HepG2 (cell line): ENCODE measurements around the gene PPP1R16B. TPM values are rescaled to one million over a fixed set of nuclear protein-coding genes. Genes with fewer than 3 reads are reported as not detected.

Source experiments
- ADNP ChIP-seq: sonication (generic); formaldehyde crosslinking; IDR thresholded peaks from 2 replicates; pipeline ENCODE4 v1.4.0; 2020; ENCODE audit warnings: missing genetic modification reagents
- KLF11 ChIP-seq: IDR thresholded peaks from 2 replicates; pipeline ENCODE4 v1.6.1; 2016; ENCODE audit warnings: missing compliant biosample characterization
- NBN ChIP-seq: fragments of 450-650 bp; conservative IDR thresholded peaks from 2 replicates; pipeline ENCODE4 v1.6.1; 2017
- RBFOX2 ChIP-seq: fragments of 200-400 bp; formaldehyde crosslinking; IDR thresholded peaks from 2 replicates; pipeline ENCODE4 v1.6.1; 2017; ENCODE audit warnings: low read depth, mild to moderate bottlenecking, low read length
- SMYD3 ChIP-seq: sonication (generic); formaldehyde crosslinking; IDR thresholded peaks from 2 replicates; pipeline ENCODE4 v1.8.1; 2023; ENCODE audit warnings: mild to moderate bottlenecking, missing genetic modification reagents
- SP2 ChIP-seq: sonication (generic); formaldehyde crosslinking; IDR thresholded peaks from 2 replicates; pipeline ENCODE4 v1.5.1; 2020; ENCODE audit warnings: mild to moderate bottlenecking, missing genetic modification reagents
- TBX2 ChIP-seq: sonication (generic); formaldehyde crosslinking; IDR thresholded peaks from 2 replicates; pipeline ENCODE4 v1.5.0; 2020; ENCODE audit warnings: missing genetic modification reagents, mild to moderate bottlenecking, borderline replicate concordance
- THAP11 ChIP-seq: IDR thresholded peaks from 2 replicates; pipeline ENCODE4 v1.6.1; 2016; ENCODE audit warnings: missing biosample characterization, missing genetic modification reagents
- U2AF2 ChIP-seq: fragments of 200-400 bp; formaldehyde crosslinking; IDR thresholded peaks from 2 replicates; pipeline ENCODE4 v1.6.1; 2017; ENCODE audit warnings: low read depth, mild to moderate bottlenecking, low read length
- ZBTB21 ChIP-seq: sonication (generic); formaldehyde crosslinking; IDR thresholded peaks from 2 replicates; pipeline ENCODE4 v1.4.0; 2020; ENCODE audit warnings: missing genetic modification reagents
- ZNF121 ChIP-seq: sonication (generic); formaldehyde crosslinking; IDR thresholded peaks from 2 replicates; pipeline ENCODE4 v1.5.0; 2020; ENCODE audit warnings: mild to moderate bottlenecking, missing genetic modification reagents
- ZNF234 ChIP-seq: sonication (generic); formaldehyde crosslinking; conservative IDR thresholded peaks from 2 replicates; pipeline ENCODE4 v1.5.1; 2020; ENCODE audit warnings: mild to moderate bottlenecking, missing genetic modification reagents
- polyA plus RNA-seq, 8 experiments: library from polyadenylated mRNA; depleted of rRNA in 3 of 8; stranded (reverse) in 7 of 8; unstranded in 1 of 8; fragments of >200 nt; fragmentation: Illumina TruSeq in 4 of 8; extraction: Trizol in 4 of 8; gene quantifications; 2 replicates each; pipeline versions ENCODE4 v1.2.1 to v1.2.3, GENCODE V29; 2011 to 2016; ENCODE audit warnings: low read depth in 4 of 8, missing spikeins in 1 of 8, mixed read lengths in 1 of 8; ENCODE audit not compliant: insufficient read depth in 1 of 8
- total RNA-seq, 5 experiments: library from RNA; depleted of rRNA; stranded (reverse); fragments of >200 nt; fragmentation: Illumina TruSeq; extraction: Trizol; gene quantifications; 2 replicates each; pipeline ENCODE4 v1.2.3, GENCODE V29; 2016; ENCODE audit warnings: low read depth in 1 of 5
- TF ChIP-seq, protein P1 (sequence below): sonication (generic); formaldehyde crosslinking; IDR thresholded peaks from 2 replicates; pipeline ENCODE4 v1.9.0; 2022; ENCODE audit warnings: missing genetic modification reagents, mild to moderate bottlenecking, borderline replicate concordance
- TF ChIP-seq, protein P2 (sequence below): sonication (generic); formaldehyde crosslinking; IDR thresholded peaks from 2 replicates; pipeline ENCODE4 v1.4.0; 2020; ENCODE audit warnings: mild to moderate bottlenecking, missing genetic modification reagents, borderline replicate concordance
- TF ChIP-seq, protein P3 (sequence below): sonication (generic); formaldehyde crosslinking; IDR thresholded peaks from 2 replicates; pipeline ENCODE4 v1.8.0; 2022; ENCODE audit warnings: mild to moderate bottlenecking, missing genetic modification reagents, borderline replicate concordance
- TF ChIP-seq, protein P4 (sequence below): sonication (generic); formaldehyde crosslinking; IDR thresholded peaks from 2 replicates; pipeline ENCODE4 v1.5.1; 2020; ENCODE audit warnings: mild to moderate bottlenecking, missing genetic modification reagents, borderline replicate concordance
- TF ChIP-seq, protein P5 (sequence below): sonication (generic); formaldehyde crosslinking; IDR thresholded peaks from 2 replicates; pipeline ENCODE4 v1.4.0; 2020; ENCODE audit warnings: mild to moderate bottlenecking, missing genetic modification reagents

The PPP1R16B gene
- total and polyA plus RNA-seq, 2 of the 13 experiments (the other 11 are each of a cell fraction or from before 2014, with no cell fraction given), result 0.02 to 0.11 TPM

DNA sequence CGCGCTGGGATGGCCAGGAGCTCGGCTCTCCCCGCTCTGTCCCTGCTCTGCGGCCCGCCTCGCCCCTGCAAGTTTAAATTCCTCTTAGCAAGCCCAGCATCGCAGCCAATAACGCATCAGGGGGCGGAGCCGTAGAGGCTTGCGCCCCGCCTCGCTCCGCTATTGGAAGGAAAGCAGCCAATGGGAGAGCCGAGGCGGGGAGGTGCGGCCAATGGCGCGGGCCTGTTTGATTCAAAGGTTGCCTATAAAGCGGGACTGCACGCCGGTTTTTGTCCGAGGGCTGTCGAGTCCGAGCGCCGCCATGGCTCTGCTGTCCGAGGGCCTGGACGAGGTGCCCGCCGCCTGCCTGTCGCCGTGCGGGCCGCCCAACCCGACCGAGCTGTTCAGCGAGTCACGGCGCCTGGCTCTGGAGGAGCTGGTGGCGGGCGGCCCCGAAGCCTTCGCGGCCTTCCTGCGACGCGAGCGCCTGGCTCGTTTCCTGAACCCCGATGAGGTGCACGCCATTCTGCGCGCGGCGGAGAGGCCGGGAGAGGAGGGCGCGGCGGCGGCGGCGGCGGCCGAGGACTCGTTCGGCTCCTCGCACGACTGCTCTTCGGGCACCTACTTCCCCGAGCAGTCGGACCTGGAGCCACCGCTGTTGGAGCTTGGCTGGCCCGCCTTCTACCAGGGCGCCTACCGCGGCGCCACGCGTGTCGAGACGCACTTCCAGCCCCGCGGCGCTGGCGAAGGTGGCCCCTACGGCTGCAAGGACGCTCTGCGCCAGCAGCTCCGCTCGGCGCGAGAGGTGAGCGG, 120.8 kb downstream of the PPP1R16B start, which contains the start of gene FAM83D (continued):
- TF ChIP-seq, protein P1, sequence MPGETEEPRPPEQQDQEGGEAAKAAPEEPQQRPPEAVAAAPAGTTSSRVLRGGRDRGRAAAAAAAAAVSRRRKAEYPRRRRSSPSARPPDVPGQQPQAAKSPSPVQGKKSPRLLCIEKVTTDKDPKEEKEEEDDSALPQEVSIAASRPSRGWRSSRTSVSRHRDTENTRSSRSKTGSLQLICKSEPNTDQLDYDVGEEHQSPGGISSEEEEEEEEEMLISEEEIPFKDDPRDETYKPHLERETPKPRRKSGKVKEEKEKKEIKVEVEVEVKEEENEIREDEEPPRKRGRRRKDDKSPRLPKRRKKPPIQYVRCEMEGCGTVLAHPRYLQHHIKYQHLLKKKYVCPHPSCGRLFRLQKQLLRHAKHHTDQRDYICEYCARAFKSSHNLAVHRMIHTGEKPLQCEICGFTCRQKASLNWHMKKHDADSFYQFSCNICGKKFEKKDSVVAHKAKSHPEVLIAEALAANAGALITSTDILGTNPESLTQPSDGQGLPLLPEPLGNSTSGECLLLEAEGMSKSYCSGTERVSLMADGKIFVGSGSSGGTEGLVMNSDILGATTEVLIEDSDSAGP (CRISPR knock-in tag), result peak; percentile 95
- TF ChIP-seq ZNF234 (CRISPR knock-in tag), result no peak; the same call in none of the 2 replicates
- TF ChIP-seq, protein P2, sequence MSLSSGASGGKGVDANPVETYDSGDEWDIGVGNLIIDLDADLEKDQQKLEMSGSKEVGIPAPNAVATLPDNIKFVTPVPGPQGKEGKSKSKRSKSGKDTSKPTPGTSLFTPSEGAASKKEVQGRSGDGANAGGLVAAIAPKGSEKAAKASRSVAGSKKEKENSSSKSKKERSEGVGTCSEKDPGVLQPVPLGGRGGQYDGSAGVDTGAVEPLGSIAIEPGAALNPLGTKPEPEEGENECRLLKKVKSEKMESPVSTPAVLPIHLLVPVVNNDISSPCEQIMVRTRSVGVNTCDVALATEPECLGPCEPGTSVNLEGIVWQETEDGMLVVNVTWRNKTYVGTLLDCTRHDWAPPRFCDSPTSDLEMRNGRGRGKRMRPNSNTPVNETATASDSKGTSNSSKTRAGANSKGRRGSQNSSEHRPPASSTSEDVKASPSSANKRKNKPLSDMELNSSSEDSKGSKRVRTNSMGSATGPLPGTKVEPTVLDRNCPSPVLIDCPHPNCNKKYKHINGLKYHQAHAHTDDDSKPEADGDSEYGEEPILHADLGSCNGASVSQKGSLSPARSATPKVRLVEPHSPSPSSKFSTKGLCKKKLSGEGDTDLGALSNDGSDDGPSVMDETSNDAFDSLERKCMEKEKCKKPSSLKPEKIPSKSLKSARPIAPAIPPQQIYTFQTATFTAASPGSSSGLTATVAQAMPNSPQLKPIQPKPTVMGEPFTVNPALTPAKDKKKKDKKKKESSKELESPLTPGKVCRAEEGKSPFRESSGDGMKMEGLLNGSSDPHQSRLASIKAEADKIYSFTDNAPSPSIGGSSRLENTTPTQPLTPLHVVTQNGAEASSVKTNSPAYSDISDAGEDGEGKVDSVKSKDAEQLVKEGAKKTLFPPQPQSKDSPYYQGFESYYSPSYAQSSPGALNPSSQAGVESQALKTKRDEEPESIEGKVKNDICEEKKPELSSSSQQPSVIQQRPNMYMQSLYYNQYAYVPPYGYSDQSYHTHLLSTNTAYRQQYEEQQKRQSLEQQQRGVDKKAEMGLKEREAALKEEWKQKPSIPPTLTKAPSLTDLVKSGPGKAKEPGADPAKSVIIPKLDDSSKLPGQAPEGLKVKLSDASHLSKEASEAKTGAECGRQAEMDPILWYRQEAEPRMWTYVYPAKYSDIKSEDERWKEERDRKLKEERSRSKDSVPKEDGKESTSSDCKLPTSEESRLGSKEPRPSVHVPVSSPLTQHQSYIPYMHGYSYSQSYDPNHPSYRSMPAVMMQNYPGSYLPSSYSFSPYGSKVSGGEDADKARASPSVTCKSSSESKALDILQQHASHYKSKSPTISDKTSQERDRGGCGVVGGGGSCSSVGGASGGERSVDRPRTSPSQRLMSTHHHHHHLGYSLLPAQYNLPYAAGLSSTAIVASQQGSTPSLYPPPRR (CRISPR knock-in tag), result peak; percentile 67; the same call in 1 of the 2 replicates
- TF ChIP-seq, protein P3, sequence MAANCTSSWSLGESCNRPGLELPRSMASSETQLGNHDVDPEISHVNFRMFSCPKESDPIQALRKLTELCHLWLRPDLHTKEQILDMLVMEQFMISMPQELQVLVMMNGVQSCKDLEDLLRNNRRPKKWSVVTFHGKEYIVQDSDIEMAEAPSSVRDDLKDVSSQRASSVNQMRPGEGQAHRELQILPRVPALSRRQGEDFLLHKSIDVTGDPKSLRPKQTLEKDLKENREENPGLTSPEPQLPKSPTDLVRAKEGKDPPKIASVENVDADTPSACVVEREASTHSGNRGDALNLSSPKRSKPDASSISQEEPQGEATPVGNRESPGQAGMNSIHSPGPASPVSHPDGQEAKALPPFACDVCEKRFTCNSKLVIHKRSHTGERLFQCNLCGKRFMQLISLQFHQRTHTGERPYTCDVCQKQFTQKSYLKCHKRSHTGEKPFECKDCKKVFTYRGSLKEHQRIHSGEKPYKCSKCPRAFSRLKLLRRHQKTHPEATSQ, result peak; percentile 99
- no peak for TF ChIP-seq NBN
- TF ChIP-seq SP2 (CRISPR knock-in tag), result peak; percentile 71
- TF ChIP-seq ZBTB21 (CRISPR knock-in tag), result no peak
- TF ChIP-seq RBFOX2, result peak; percentile 99
- TF ChIP-seq U2AF2, result peak; percentile 39; the same call in 1 of the 2 replicates
- TF ChIP-seq ADNP, result 0 out of 2 replicates have a peak, but pooled peaks have one; percentile 99
- peak; percentile 59 for TF ChIP-seq KLF11 (CRISPR knock-in tag)
- peak; percentile 100 for TF ChIP-seq SMYD3 (CRISPR knock-in tag)
- TF ChIP-seq, protein P4, sequence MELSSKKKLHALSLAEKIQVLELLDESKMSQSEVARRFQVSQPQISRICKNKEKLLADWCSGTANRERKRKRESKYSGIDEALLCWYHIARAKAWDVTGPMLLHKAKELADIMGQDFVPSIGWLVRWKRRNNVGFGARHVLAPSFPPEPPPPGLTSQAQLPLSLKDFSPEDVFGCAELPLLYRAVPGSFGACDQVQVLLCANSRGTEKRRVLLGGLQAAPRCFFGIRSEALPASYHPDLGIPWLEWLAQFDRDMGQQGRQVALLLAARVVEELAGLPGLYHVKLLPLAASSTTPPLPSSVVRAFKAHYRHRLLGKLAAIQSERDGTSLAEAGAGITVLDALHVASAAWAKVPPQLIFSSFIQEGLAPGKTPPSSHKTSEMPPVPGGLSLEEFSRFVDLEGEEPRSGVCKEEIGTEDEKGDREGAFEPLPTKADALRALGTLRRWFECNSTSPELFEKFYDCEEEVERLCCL (CRISPR knock-in tag), result peak; percentile 55; the same call in 1 of the 2 replicates
- TF ChIP-seq, protein P5, sequence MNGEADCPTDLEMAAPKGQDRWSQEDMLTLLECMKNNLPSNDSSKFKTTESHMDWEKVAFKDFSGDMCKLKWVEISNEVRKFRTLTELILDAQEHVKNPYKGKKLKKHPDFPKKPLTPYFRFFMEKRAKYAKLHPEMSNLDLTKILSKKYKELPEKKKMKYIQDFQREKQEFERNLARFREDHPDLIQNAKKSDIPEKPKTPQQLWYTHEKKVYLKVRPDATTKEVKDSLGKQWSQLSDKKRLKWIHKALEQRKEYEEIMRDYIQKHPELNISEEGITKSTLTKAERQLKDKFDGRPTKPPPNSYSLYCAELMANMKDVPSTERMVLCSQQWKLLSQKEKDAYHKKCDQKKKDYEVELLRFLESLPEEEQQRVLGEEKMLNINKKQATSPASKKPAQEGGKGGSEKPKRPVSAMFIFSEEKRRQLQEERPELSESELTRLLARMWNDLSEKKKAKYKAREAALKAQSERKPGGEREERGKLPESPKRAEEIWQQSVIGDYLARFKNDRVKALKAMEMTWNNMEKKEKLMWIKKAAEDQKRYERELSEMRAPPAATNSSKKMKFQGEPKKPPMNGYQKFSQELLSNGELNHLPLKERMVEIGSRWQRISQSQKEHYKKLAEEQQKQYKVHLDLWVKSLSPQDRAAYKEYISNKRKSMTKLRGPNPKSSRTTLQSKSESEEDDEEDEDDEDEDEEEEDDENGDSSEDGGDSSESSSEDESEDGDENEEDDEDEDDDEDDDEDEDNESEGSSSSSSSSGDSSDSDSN (CRISPR knock-in tag), result peak; percentile 98
- TF ChIP-seq THAP11, result peak; percentile 76
- peak; percentile 44; the same call in 1 of the 2 replicates for TF ChIP-seq ZNF121 (CRISPR knock-in tag)
- TF ChIP-seq TBX2, result peak; percentile 75
